Measurements from ENCODE around the gene SLC6A19.

The SLC6A19 gene

GRCh38 chr5:1181451-1182359, 19.7 kb upstream of the SLC6A19 start:
- DNase-seq, result no peak

GRCh38 chr5:1182360-1182632, 19.1 kb upstream of the SLC6A19 start:
- no peak for DNase-seq

- no peak for DNase-seq
Observed at GRCh38 chr5:1182633-1183423, 18.6 kb upstream of the SLC6A19 start.

GRCh38 chr5:1183424-1184162, 17.8 kb upstream of the SLC6A19 start:
- no peak for DNase-seq

DNA sequence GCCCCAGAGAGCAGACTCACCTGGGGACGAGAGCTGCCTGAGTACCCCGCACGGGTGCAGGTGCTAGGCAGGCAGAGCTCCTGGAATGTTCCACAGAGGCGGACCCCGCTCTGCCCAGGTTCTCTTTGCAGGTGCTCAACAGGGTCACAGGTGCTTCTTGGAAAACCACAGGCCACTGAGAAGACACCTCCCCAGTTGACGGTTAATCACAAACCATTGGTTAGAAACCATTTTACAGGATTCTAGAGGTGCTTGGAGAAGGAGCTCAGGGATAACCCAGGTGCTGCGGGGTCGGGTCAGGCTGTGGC, 17.3 kb upstream of the SLC6A19 start:
- DNase-seq, result no peak

DNA sequence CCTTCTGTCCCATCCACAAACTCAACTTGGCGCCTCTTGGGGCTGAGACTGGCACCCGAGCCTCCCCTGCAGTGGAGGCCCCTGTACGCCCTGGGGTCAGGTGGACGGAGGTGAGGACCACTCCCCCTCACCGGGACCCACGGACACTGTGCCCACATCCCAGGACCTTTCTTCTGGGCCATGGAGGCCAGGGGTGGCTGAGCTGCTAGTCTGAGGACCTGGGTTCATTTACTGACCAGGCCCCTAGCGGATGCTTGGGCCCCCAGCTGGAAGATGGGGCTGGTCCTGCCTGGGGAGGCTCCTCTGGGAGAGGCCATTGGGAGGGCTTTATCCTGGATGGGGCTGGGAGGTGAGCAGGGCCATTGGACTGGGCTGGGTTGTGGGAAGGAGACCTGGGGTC, 16.9 kb upstream of the SLC6A19 start:
- no peak for DNase-seq

- no peak for DNase-seq
Observed at GRCh38 chr5:1185038-1185627, 16.3 kb upstream of the SLC6A19 start.

DNA sequence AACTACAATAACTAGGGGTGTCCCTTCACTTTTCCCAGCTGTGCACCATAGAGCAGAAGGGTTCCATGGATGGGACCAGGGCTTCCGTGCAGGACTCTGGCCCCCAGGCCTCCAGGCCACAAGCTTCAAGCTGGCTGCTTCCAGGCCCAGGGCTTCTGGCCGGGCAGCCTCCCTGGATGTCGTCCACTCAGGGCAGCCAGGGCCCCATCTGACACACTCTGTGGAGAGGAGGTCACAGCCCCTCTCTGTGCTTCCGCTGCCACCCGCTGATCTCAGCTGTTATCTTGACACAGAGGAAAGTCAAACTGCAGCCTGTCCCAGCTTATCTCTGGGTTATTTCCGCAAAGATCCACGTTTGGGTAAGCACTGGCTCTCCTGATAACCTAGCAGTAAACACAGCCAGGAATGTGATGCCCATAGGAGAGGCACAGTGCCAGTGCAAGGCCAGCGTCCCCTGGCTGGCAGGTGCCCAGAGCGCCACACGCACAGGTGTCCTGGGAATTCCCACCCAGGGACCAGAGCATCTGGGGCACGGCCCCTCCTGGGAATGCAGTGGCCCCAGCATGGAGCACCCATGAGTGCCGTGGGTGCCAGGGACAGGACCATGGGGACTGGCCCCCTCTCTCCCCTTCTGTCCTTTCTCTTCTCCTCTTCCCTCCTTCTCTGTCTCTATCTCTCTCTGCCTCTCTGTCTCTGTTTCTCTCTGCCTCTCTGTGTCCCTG, 15.6 kb upstream of the SLC6A19 start:
- no peak for DNase-seq

DNA sequence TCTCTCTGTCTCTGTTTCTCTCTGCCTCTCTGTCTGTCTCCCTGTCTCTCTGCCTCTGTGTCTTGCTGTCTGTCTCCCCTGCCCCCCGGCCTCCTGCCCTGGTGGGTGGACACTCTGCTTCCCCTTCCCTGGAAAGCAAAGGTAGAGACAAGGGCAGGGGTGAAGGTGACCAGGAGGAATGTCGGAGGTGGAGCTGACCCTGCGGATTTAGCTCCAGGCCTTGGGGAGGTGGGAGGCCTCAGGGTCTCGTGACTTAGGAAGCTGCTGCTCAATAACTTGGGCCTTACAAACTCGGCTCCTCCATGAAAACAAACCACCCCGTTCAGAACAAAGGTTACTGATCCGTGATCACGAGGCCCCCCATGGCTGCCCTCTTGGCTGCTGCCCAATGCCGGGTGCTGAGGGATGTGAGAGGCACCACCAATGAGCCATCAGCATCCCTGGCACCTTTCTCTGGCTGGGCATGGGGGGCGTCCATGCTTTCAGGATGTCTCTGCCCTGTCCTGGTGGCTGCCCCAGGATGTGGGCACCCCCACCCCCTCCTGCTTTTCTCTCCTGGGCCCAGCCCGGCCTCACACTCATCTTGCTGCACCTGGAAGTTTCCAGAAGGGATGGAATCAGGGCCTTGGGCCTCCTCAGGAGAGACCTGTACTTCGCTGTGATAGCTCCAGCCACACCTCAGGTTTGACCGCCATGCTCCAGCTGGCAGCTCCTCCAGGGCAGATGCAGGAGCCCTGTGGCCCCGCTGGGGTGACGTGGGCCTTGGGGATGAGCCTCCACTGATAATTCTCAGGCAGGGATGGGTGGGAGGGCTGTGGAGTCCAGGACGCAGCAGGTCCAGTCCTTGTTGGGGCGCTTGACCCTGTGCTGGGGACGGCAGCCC, 14.8 kb upstream of the SLC6A19 start:
- DNase-seq, result no peak

- no peak for DNase-seq
Observed at GRCh38 chr5:1187234-1187949, 14.0 kb upstream of the SLC6A19 start.

- DNase-seq, result no peak
Observed at GRCh38 chr5:1187950-1188334, 13.5 kb upstream of the SLC6A19 start.

GRCh38 chr5:1188464-1188863, 12.9 kb upstream of the SLC6A19 start:
- DNase-seq, result no peak

GRCh38 chr5:1189269-1189668, 12.1 kb upstream of the SLC6A19 start:
- DNase-seq, result no peak

GRCh38 chr5:1190278-1190677, 11.1 kb upstream of the SLC6A19 start:
- DNase-seq, result no peak

GRCh38 chr5:1190837-1191239, 10.6 kb upstream of the SLC6A19 start:
- no peak for DNase-seq

DNA sequence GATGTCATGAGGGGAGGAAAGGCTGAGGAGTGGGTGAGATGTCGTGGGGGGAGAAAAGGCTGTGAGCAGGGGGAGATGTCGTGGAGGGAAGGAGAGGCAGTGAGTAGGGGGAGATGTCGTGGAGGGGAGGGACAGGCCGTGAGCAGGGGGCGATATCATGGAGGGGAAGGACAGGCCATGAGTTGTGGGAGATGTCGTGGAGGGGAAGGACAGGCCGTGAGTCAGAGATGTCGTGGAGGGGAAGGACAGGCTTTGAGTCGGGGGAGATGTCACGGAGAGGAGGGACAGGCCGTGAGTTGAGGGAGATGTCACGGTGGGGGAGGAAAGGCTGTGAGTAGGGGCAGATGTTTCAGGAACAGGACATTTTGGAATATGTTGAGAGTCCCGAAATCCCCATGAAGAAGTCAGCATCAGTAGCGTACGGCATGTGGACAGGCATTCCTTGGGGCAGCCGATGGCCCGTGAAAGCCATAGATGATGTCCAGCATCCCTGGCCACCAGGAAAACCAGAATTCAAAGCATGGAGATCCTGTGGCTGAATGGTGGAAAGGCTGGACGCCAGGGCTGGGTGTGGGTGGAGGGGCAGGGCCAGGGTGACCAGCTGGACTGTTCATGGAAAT, 8.3 kb upstream of the SLC6A19 start:
- DNase-seq, result no peak

- no peak for DNase-seq
Observed at GRCh38 chr5:1193591-1193985, 7.8 kb upstream of the SLC6A19 start.

GRCh38 chr5:1194378-1194777, 7.0 kb upstream of the SLC6A19 start:
- no peak for DNase-seq

- DNase-seq, result no peak
Observed at GRCh38 chr5:1195439-1195838, 6.0 kb upstream of the SLC6A19 start.

- DNase-seq, result no peak
Observed at GRCh38 chr5:1195916-1196315, 5.5 kb upstream of the SLC6A19 start.

DNA sequence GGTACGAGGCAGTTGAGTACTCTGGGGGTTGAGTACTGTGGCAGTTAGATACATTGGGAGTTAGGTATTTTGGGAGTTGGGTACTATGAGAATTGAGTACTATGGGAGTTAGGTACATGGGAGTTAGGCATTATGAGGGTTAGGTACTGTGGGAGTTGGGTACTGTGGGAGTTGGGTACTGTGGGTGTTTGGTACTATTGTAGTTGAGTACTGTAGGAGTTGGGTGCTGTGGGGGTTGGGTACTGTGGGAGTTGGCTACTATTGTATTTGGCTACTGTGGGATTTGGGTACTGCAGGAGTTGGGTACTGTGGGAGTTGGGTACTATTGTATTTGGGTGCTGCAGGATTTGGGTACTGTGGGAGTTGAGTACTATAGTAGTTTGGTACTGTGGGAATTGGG, 4.8 kb upstream of the SLC6A19 start:
- no peak for DNase-seq
